GM21515 (cell line): ENCODE measurements around the gene GRAMD1B.

Experiments
- ATAC-seq: cut with Tn5 transposase; IDR thresholded peaks from one replicate; pipeline ENCODE4 v1.9.1; 2021; ENCODE audit not compliant: unreplicated experiment

Gene GRAMD1B

GRCh38 chr11:123584737-123585136 lies 154.7 kb downstream of the GRAMD1B start:
- ATAC-seq: no peak

- no peak for ATAC-seq
These were observed 155.1 kb downstream of the GRAMD1B start for GRCh38 chr11:123585206-123585605.

- no peak for ATAC-seq
These were observed 155.6 kb downstream of the GRAMD1B start for GRCh38 chr11:123585706-123586105.

- no peak for ATAC-seq
These were observed 156.5 kb downstream of the GRAMD1B start for GRCh38 chr11:123586568-123586967.

GRCh38 chr11:123587044-123587443 lies 157.0 kb downstream of the GRAMD1B start:
- ATAC-seq: no peak

- no peak for ATAC-seq
These were observed 157.5 kb downstream of the GRAMD1B start for GRCh38 chr11:123587559-123587958.

- no peak for ATAC-seq
These were observed 158.2 kb downstream of the GRAMD1B start for GRCh38 chr11:123588117-123588863.

GRCh38 chr11:123588864-123589262 lies 158.8 kb downstream of the GRAMD1B start:
- ATAC-seq: no peak

- ATAC-seq: no peak
These were observed 160.3 kb downstream of the GRAMD1B start for GRCh38 chr11:123590296-123590912.

- ATAC-seq: no peak
These were observed 163.5 kb downstream of the GRAMD1B start for GRCh38 chr11:123593570-123593969.

GRCh38 chr11:123594188-123594901 lies 164.3 kb downstream of the GRAMD1B start:
- no peak for ATAC-seq

- ATAC-seq: no peak
These were observed 164.9 kb downstream of the GRAMD1B start for GRCh38 chr11:123594921-123595320.

- ATAC-seq: no peak
These were observed 167.8 kb downstream of the GRAMD1B start for GRCh38 chr11:123597859-123598258.

- ATAC-seq: no peak
These were observed 171.1 kb downstream of the GRAMD1B start for GRCh38 chr11:123601136-123601535.

- ATAC-seq: no peak
These were observed 171.7 kb downstream of the GRAMD1B start for GRCh38 chr11:123601743-123602142.

GRCh38 chr11:123603666-123604065 lies 173.6 kb downstream of the GRAMD1B start:
- no peak for ATAC-seq

GRCh38 chr11:123607781-123608180 lies 177.7 kb downstream of the GRAMD1B start:
- ATAC-seq: no peak

GRCh38 chr11:123608371-123608770 lies 178.3 kb downstream of the GRAMD1B start:
- no peak for ATAC-seq

GRCh38 chr11:123608945-123609344 lies 178.9 kb downstream of the GRAMD1B start:
- no peak for ATAC-seq

- ATAC-seq: no peak
These were observed 181.6 kb downstream of the GRAMD1B start for GRCh38 chr11:123611698-123612097.

- no peak for ATAC-seq
These were observed 186.6 kb downstream of the GRAMD1B start for GRCh38 chr11:123616505-123617198.
